GM19023 (cell line): ENCODE data around the gene SLC25A19.
A peak's percentile ranks its signal among the peaks of the same experiment; 100 is the strongest.

ENCODE experiments used
- ATAC-seq: cut with Tn5 transposase; IDR thresholded peaks from one replicate; pipeline ENCODE4 v1.9.1; 2021; ENCODE audit warnings: mild to moderate bottlenecking, moderate library complexity; ENCODE audit not compliant: unreplicated experiment

Gene SLC25A19

DNA sequence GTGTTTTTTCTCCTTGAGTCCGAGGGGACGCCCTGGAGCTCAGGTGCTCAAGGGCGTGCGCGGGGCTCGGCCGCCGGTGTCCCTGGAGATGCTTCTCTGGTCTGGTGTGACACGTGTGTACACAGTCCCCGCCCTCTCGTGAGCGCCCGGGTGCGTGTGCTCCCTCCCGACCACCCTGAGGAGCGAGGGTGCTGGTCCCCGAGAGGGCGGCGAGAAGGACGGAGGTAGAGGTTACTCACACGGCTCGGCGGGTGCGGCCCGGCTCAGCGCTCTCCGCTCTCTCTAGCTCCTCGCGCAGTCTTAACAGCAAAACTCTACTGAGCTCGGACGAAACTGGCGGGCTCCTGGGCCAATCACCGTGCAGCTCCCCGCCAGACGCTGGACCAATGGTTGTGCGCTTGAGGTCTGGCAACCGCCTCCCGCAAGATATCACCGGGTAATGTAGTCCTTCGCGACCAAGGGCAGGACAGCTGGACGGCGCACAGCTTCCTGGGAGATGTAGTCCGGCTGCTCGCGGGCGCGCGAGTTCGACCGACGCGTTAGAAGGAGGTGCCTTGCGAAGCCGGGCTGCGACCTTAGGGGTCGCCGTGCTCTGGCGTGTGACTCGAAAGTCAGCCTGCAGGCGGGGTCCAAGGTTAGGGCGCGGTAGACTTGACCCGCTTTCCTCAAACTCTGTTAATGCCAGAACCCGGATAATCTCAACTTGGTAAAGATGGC, at the start of gene SLC25A19:
Gene SLC25A19, minus strand, starts transcription at position 319 of the 717 bp plus-strand sequence. CDS start 2,669 bp downstream, outside the sequence.
- peak; percentile 93 for ATAC-seq

DNA sequence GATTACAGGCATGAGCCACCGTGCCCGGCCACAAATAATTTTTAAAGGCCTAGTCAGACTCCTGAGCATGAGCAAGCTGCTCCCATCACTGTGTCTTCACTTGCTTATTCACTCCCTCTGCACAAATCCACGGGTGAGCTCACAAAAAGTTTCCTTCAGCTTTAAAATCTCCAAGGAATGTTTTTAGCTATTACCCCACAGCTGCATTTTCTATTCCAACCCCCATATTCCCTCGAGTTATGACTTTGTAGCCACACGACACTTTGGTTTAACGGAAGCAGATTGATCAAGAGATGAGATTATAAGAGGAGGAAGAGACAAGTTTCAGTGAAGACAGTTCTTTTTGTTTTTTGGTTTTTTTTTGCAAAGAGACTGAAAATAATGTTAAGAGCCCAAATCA, 49.1 kb upstream of the SLC25A19 start:
- no peak for ATAC-seq

DNA sequence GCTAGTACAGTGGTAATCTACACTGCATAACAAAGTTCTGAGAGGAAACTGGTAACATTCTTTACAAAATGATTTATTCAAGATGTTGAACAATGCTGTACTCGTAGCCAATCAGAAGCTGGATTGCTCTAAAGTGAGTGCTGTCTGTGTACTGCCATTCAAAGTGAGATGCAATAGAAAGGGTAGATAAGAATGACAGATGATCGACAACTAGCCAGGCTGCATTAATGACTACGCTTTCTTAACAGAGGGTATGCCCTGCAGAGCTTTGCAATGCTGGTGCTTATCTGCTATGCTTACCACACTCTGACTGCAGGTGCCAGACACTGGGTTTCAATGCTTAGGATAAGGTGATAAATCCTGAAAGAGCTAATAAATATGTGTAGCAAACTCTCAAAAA, 46.1 kb upstream of the SLC25A19 start:
- ATAC-seq = no peak

DNA sequence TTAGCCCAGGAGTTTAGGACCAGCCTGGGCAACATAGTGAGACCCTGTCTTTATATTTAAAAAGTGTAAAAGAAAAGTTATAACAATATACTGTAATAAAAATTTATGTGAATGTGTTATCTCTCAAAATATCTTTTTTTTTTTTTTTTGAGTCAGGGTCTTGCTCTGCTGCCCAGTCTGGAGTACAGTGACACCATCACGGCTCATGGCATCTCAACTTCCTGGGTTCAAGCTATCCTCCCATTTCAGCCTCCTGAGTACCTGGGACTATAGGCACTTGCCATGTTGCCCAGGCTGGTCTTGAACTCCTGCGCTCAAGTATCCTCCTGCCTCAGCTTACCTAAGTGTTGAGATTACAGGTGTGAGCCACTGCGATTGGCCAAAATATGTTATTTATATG, 45.5 kb upstream of the SLC25A19 start:
- no peak for ATAC-seq

DNA sequence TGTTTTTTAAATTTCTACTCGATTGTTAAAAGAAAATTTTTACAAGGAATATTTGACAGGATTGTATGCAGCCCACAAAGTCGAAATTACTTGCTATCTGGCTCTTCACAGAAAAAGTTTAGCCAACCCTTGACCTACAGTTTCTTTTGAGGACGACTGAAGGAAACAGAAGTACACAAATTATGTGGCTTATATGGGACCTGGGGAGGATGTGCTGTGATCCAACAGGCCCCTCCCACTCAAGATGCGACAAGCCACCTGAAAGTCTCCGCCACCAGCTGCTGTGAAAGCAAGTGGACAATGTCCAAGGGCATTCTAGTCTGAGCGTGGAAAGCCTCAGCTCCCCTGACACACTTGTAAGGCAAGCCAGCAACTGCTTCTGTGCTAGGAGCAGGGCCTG, 42.4 kb upstream of the SLC25A19 start:
- no peak for ATAC-seq

DNA sequence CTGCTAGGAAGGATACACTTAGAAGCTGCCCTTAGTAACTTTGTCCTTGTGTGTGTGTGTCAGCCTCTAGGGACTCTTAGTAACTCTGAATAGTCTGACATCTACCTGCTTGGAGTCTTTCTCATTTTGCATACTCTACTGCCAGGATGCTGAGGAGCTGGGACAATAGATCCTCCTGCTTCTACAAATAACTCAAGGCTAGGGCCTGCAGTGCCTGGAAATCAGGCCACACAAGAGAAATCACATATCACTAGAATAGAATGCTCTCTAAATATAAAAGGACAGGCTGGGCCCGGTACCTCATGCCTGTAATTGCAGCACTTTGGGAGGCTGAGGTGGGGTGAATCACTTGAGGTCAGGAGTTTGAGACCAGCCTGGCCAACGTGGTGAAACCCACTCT, 38.5 kb upstream of the SLC25A19 start:
- ATAC-seq = no peak

DNA sequence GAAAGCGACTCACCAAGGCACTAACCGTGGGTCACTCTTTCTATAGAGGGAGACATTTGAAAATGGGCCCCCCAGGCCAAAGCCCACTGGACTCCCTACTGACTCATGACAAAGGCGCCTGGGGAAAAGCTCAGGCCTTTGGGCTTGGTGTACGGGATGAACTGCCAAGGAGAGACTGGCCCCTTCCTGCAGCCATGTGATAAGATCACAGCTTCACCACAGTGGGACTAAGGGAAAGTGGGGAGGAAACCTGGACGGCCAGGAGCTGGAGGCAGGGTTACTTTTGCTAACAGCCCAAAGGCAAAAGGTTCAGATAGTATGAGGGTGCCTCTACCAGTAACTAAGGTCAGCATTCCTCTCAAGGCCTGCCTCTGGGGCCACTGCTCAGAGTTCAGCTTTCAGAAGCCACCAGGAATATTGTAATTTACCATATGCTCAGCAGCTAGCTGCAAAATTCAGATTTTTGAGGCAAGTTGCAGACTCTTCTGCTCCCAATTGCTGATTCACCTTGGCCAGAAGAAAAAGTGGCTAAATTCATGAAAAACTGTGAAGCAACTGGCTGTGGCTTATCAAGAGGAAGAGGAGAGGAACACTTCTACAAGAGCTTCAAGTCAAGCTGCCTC, 37.1 kb upstream of the SLC25A19 start:
- no peak for ATAC-seq

DNA sequence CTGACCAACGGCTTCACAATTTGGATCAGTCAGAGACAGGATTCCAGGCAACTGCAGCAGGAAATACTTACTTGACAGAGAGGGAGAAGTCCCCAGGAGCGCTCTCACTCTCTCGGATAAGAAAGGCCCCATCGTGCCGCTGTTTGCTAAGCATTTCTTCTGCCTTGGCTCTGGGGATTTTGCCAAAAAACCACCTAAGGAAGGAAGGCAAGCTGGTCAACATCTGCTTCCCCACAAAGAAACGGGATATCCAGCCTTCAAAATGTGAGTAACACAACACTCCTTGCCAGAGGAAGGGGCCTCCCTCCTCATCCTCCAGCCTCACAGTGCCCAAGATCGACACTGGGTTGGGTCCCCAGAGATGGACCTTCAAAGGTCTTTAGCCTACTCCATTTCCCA, 36.6 kb upstream of the SLC25A19 start:
- no peak for ATAC-seq

DNA sequence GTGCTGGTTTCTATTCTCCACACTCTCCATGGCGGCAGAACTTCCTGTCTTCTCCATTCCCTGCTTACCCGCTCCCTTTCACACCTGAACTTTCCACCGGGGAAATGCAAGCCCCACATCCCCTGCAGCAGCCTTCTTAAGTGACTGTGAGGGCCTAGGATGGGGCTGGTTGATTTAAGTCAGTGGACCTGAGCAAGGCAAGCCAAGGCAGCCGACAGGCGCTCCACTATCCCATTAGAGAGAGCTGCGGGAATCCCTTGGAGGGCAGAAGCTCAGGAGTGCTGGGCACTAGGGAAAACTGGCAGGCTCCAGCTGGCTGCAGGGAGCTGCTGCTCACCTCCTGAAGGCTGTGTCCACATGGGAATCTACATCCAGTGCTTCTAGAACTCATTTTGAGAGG, 36.1 kb upstream of the SLC25A19 start:
- ATAC-seq = no peak

DNA sequence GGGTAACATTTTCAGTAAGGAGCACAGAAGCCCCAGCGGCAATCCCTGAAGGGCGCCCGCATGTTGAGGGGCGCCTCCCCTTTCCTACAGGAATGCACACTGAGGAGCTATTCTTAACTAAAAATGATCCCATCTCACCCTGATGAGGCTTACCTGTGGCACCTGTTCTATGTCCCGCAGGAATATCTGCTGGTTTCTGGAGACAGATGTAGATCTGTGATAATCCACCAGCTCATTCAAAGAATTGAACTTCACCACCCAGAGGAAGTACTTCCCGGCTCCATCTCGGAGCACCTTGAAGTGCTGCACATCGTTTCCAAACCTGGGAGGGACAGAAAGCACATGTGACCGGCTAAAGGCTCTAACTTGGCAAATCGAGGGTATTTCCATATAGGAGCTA, 32.3 kb upstream of the SLC25A19 start:
- no peak for ATAC-seq

DNA sequence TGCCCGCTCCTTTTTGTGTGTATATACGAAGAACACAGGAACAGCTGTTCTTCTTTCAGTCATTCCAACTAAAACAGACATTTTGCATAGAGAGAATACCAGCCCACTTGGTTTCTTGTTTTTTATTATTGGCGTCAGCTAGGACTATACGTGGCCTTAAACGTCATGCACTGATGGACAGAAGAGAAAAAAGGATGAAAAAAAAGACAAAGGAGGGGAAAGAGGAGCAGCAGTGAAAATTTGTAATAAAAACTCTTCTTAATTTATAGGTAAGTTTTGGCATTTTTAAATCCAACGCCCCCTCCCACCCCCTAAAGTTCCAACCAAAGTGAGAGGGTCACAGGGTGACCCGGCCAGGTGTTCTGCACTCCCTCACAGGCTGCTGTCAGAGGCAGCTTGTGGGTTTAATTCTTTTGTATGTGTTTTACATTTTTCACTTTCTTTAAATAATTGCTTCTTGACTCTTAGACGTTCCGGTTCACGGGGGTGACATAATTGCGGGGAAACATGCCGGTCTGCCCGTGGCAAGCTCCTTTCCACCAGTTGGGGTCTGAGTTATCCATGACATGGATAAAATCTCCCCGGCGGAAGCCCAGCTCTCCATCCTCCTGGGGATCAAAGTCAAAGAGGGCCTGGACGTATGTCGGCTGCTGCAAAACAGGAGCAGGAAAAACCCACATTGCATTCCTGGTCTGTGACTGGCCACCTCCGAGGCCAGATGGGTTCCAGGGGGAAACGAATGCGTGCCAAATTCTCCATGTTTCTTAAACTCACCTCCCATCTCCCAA, 30.9 kb upstream of the SLC25A19 start:
- ATAC-seq = peak; percentile 53

DNA sequence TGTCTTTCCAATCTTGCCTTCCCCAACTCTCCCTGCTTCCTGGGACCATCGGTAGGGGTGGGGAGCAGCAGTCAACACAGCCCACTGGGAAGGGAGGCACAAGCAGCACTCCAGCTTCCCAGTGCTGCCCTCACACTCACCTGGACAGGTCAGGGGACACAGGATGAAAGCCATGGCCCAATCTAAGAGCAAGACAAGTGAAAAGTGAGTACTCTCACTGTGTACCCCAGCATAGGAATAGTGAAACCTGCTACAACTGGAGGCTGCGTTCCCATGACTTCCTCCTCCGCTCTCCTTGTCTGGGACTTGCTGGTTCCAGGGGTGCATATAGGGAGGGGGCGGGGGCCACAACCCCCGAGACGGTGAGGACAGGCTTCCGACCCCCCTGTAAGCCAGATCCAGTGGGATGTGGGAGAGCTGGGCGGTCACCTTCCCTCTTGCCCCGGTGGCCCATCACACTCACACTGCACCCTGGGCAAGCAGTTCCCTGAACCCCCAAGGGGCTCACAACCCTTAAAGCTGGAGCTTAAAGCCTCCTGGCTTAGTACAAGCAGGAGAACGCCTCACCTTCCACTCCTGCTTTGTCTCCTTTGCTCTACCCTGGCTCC, 29.5 kb upstream of the SLC25A19 start:
- ATAC-seq = no peak

DNA sequence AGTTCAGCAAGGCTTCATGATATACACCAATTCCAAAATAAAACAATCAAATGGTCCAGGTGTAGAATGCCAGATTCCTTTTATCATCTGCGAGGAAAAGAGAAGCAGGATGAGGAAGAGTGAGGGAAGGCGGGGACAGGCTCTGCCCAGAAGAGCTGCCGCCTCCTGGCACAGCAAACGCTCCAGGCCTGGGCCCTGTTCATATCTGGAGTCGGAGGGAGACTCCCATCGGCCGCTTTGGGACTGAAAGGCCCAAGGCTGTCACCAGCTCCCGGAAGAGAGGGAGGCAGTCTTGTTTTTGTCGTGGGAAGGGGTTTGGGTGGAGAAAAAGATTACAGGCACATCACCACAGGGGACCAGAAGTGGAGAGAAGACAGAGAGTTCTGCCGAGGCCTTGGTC, 29.0 kb upstream of the SLC25A19 start:
- no peak for ATAC-seq

DNA sequence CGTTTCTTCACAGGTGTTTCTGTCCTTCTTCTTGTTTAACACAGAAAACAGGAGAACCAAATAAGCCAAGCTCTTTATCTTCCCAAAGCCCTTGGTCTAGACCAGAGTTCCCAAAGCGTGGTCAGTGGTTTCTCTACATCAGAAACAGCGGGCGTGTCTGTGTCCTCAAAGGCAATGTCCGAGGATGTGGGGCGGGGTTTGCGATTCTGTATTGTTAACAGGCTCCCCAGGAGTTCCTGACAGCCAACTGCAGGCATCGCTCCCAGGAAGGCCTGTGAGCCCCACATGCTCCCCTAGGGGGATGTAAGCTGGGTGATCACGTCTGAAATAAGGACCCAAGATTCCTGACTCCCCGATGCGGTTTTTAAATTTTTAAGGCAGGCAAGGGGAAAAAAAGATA, 28.4 kb upstream of the SLC25A19 start:
- ATAC-seq = no peak

DNA sequence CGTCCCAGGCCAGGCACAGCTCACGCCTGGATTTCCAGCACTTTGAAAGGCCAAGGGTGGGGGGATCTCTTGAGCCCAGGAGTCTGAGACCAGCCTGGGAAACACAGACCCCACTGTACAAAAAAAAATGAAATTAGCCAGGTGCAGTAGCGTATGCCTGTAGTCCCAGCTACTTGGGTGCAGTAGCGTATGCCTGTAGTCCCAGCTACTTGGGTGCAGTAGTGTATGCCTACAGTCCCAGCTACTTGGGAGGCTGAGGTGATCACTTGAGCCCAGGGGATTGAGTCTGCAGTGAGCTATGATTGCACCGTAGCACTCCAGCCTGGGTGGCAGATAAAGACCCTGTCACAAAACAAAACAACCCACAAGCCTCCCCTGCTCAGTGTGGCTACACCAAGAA, 27.0 kb upstream of the SLC25A19 start:
- no peak for ATAC-seq

DNA sequence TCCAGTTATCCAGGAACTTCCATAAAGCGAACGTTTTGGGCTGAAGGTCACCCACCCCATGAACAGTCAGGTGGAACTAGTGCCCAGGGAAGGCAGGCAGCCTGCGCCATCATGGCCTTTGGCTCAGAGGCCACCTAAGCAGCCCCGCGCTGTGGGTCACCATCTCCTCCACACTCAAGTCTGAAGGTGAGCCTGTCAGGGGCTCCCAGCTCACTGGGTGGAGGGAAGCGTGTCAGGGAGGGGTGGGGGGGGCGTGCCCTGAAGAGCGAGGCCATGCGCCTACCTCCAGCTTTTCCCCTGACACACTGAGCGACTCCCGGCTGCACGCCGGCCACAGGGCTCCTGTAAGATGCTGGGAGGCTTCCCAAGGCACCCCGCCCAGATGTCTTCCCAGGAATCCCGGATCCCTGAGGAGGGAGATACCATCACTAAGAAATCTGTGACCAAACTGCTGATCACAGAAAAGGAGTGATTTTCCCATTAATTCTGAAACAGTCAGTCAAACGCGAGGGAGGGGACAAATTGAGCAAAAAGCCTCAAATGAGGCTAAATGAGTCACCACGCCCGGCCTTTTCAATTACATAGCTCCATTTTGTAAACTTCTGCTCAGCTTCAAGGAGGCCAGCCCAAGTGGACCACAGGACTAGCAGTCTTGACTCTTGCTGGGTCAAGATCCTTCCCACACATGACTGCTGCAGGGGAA, 26.5 kb upstream of the SLC25A19 start:
- no peak for ATAC-seq

DNA sequence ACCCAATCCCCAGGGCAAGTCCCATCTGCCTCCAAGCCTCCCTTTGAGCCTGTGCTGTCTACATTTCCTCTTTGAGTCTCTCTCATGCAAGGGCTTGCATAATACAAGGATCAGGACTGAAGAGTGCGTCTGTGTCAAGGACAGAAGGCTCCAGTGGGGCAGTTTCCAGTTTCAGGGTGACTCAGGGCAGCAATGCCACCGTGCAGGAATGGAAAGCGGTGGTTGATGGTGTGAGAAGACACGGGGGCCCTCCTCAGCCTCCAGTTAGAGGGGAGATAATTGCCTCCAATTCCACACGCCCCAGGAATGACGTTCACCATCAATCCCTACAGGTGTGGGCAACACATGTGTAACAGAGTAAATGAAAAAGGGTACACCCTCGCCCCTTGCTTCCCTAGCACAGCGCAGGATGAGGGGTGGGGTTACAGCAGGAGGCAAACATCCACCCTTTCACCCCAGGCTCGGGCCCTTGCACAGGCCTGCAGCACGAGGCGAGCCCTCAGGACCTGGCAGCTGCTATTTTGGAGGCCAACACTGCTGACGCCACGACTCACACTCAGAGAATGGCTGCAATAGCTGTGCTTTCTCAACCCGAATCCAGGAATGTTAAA, 24.8 kb upstream of the SLC25A19 start:
- ATAC-seq = peak; percentile 43

DNA sequence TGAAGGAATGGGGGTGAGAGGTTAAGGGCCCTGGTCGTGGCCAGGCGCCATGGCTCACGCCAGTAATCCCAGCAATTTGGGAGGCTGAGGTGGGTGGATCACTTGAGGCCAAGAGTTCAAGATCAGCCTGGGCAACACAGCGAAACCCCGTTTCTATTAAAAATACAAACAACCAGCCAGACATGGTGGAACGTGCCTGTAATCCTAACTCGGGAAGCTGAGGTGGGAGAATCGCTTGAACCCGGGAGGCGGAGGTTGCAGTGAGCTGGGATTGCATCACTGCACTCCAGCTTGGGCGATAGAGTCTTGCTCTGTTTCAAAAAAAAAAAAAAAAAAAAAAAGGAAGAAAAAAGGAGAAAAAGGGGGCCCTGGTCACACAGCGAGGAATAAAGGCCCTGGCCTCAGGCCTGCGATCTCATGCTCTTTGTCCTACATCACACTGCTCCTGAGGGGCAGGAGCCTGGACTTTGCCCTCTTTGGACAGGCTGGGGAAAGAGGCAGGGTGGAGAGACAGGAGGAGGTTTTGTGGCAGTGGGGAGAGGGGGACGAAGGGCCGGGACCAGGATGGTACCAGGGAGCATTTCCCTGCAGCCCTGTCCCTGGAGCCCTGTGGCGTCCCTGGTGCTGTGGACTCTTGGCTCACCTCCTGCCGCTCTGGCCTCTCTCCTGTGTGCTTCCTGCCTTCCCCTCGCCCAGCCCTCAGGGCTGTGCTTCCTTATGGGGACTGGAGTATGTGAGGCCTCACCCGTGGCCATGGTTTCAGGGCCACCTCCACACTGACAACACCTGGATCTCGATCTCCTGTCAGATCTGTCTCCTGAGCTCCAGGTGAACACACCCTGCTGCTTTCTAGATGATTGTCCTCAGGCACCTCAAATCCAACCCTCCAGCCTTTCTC, 19.7 kb upstream of the SLC25A19 start:
- no peak for ATAC-seq

DNA sequence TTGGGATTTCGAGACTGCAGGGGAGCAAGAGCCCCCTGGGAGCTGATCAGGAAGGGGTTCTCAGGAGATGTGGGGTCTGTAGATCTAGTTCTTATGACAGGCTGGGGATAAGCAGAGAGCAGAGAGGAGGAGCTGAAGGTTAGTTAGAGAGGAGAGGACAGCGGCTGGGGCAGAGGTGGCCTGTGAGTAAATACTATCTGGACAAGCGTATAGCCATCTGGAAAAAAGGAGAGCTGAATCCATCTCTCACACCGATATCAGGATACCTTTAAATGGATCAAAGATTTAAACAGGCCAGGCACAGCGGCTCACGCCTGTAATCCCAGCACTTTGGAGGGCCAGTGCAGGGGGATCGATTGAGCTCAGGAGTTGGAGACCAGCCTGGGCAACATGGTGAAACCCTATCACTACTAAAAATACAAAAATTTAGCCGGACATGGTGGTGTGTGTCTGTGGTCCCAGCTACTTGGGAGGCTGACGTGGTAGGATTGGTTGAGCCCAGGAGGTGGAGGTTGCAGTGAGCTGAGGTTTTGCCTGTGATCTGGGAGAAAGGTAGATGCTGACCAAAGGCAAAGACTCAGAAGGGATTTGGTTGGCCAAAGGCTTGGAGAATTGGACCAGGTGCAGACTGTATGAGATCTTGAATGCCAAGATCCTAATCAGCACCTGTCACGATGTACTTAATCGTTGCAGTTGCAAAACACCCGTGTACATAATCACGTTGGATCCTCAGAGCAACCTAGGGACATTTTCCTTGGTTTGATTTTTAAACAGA, 18.9 kb upstream of the SLC25A19 start:
- ATAC-seq = no peak
